Activated CD4-positive, alpha-beta T cell treated with anti-CD3 and anti-CD28 coated beads, Interleukin-2, amount 50 U/mL, for 16 hours (primary cell): ENCODE data around the gene ZDHHC14.
A peak's percentile ranks its signal among the peaks of the same experiment; 100 is the strongest.

ENCODE experiments used
- DNase-seq: peaks from one replicate; pipeline ENCODE4 v3.0.0-alpha.2; 2020

ZDHHC14 gene

GRCh38 chr6:157606516-157606915, 225.5 kb downstream of the ZDHHC14 start:
- DNase-seq = no peak

DNA sequence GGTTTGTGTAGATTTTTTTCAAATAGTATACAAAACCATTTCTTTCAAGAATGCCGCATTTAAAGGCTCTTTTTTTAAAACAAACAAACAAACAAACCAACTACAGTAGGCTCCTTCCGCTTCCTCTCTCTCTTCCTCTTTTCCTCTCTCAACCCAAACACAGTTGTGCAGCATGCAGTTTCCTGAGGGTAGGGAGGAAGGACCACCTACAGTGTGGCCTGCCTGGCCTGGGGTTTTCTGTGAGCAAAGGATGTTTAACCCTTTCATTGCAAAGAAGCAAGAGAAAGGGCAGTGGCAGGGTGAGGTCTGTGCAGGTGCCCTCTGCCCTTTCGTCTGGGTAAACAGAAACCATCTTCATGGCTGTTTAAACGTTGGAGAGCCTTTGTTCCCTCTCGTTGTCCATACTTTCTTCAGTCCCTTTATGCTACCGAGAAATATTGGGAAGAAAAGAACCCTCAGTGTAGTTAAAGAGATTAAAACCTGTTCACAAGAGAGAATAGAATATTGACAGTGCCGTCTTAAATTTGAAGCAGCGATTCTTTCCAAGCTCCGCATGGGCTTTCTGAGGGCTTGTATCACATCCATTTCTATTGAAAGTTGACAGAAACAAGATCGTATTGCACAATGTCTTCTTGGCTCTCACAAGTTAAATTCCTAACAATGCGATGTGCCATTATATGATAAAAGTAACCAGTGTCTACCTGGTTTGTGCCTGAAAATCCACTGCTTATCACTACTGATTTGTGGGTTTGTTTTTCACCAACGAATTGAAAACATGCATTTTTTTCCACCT, 226.5 kb downstream of the ZDHHC14 start:
- DNase-seq = no peak

GRCh38 chr6:157608221-157609075, 227.5 kb downstream of the ZDHHC14 start:
- DNase-seq = no peak

GRCh38 chr6:157609117-157609516, 228.1 kb downstream of the ZDHHC14 start:
- no peak for DNase-seq

DNA sequence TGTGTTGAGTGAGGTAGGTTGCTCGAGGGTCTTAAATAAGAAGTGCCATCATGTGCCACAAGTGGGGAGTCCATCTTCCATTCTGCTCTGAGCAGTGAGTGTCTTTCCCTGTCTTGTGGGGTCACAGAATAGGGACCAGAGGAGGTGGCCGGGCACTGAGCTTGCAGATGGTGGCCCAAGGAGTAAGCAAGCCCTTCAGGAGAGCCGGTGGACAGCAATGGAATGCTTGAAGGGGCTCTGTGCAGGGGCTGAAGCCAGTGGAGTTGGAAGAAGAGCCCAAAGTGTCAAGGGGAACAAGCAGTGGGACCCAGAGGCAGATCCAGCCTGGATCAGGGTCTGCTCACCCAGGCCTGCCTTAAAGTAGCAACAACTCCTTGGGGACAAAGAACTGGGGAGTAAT, 228.6 kb downstream of the ZDHHC14 start:
- no peak for DNase-seq

- no peak for DNase-seq
These were observed 229.5 kb downstream of the ZDHHC14 start for GRCh38 chr6:157610451-157610999.

GRCh38 chr6:157611406-157611805, 230.4 kb downstream of the ZDHHC14 start:
- no peak for DNase-seq

DNA sequence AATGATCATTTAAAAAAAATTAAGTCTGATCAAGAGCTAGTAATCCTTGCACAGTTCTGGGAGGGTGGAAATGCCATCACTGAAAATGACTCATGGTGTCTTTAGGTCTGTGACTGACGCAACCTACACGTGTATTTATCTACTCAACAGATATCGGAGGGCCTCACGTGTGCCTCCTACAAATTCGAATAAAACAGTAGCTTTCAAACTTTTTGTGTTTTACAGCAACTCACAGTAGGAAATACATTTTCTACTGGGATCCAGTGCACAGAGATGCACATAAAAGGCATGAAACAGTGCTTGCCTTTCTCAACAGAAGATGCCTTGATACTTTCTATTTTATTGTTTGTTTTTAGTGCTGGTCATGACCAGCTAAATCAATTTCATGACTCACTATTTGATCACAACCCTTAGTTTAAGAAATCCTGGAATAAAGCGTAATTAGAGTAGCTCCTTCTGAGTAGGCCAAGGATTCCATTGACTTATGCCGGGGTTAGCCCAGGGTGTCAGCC, 232.1 kb downstream of the ZDHHC14 start:
- peak; percentile 3 for DNase-seq

DNA sequence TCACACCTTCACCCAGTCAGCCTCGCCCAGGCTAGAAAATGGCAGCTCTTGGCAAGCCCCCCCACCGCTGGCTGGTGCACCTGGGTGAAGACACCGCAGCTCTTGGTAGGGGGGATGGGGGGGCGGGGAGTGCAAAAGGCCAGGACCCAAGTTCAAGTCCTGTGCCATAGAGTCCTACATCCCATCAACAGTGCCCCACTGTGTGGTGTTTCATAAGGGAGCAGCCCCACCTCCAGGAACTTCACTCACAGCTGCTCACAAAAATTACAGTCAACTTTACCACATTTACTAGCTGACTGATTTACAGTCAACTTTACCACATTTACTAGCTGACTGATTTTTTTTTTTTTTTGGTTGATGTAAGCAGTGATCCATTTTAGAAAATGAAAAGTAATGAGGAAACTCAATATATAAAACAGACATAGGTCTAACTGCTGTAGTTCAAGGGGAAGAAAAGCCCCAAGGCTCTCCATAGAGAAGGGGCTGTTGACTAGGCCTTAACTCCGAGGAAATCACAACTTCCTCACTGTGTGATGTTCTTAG, 233.1 kb downstream of the ZDHHC14 start:
- no peak for DNase-seq

DNA sequence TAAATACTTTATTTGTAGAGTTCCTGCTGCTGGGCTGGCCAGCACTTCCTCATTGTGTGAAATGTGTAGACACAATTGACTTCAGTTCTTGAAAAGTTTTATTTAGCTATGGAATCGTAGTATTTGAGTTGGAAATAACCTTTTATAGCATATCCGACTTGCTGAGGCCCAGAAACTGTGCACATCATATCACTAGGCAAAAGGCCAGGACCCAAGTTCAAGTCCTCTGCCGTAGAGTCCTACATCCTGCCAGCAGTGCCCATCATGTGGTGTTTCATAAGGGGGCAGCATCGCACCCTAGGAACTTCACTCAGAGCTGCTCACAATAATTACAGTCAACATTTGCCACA, 234.4 kb downstream of the ZDHHC14 start:
- no peak for DNase-seq

DNA sequence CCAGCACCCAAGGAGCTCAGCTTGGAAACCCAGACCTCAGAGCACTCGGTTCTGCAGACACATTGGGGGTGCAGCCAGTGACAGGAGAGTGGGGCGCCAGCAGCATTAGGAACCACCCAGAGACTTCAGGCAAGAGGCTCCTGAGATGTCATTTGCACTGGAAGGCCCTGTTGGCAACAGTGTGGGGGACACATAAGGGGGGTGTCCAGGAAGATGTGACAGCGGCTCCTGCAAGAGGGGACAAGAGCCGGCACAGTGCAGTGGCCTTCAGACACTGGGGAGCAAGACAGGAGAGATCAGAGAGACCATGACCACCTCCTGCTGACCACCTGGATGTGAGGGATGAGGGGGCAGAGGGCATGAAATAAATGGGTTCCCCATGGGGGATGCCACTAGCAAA, 235.0 kb downstream of the ZDHHC14 start:
- DNase-seq = no peak

DNA sequence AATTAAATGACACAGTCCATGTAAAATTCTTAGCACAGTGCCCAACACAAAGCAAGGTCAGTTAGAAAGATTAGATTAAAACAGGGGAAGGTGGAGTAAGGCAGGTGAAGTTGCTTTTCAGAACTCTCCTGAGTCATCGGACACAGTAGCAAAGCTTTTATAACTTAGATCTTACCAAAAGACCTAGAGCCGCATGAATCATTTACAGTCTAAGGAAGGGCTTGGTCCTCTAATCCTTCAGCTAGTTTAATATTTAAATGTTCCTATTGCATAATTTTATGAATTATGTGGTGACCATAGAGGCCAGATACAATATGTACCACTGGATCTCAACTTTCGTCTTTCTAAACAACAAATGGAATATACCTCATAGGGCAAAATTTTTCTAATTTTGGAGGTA, 240.0 kb downstream of the ZDHHC14 start:
- DNase-seq = no peak

GRCh38 chr6:157621406-157621805, 240.4 kb downstream of the ZDHHC14 start:
- DNase-seq = no peak

- DNase-seq = no peak
These were observed 241.4 kb downstream of the ZDHHC14 start for GRCh38 chr6:157622427-157622826.

GRCh38 chr6:157625111-157625510, 244.1 kb downstream of the ZDHHC14 start:
- DNase-seq = no peak

DNA sequence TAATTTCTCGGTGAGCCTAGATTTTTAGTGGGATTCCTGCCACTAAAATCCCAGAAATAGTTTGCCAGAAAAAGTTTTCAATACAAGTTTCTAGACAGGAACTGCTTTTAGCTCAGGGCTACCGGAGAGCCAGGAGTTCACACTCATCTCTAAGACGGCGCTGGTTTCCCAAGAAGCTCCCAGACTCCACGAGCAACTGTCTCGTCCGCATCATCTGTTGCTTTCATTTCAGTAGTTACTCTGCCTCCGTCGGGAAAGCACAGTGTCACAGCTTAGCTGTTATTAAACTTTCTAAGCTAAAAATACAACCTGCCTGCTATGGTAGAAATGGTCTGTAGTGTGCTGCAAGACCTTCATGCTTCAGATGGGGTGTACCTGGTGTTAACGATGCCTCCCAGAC, 244.8 kb downstream of the ZDHHC14 start:
- DNase-seq = no peak

- DNase-seq = no peak
These were observed 246.4 kb downstream of the ZDHHC14 start for GRCh38 chr6:157627195-157627966.

GRCh38 chr6:157628463-157628862, 247.5 kb downstream of the ZDHHC14 start:
- no peak for DNase-seq

DNA sequence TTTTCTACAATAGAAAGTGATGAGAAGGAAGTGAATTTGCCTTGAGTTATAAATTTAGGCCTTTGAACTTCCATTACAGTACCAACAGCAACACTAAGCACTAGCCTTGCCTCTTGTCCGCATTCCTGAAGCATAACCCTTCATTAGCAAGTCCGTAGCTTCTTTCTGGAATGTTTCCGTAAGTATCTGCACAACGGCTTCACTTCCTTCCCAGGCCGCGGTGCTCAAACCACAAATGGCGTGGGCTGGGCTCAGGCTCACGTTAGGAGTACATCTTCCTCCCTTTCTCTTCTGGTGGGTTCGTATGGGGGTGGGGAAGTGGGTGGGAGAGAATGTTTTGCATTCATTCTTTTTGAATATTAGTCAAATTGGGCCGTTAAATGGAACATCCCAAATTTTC, 248.2 kb downstream of the ZDHHC14 start:
- no peak for DNase-seq

- no peak for DNase-seq
These were observed 249.6 kb downstream of the ZDHHC14 start for GRCh38 chr6:157630463-157631080.

GRCh38 chr6:157631412-157631811, 250.4 kb downstream of the ZDHHC14 start:
- DNase-seq = no peak
